Thyroid gland (tissue), 4 donors: ENCODE data around the gene TLCD5. TPM values are rescaled to one million over a fixed set of nuclear protein-coding genes. Genes with fewer than 3 reads are reported as not detected.

ENCODE experiments used
- DNase-seq, 2 donors: peaks; one replicate each; pipeline ENCODE4 v3.0.0-alpha.2; 2019
- H3K27ac ChIP-seq, 3 donors: fragments of 200-600 bp; sonication (generic); 1 replicate in 2 of 3; 2 replicates in 1 of 3; pipeline ENCODE4 v1.5.1; 2016 to 2019; ENCODE audit warnings: mild to moderate bottlenecking in 1 of 3, moderate library complexity in 1 of 3
- H3K27me3 ChIP-seq: fragments of 200-600 bp; sonication (generic); one replicate; pipeline ENCODE4 v1.5.1; 2019
- H3K36me3 ChIP-seq, 2 donors: fragments of 200-600 bp; sonication (generic); one replicate each; pipeline ENCODE4 v1.5.1; 2016 to 2019
- H3K4me1 ChIP-seq, 2 donors: fragments of 200-600 bp; sonication (generic); one replicate each; pipeline ENCODE4 v1.5.1; 2017 to 2019
- H3K4me3 ChIP-seq, 3 donors: fragments of 200-600 bp; sonication (generic); replicated peaks in 1 of 3; 1 replicate in 2 of 3; 2 replicates in 1 of 3; pipeline ENCODE4 v1.5.1; 2016; ENCODE audit warnings: mild to moderate bottlenecking in 1 of 3
- H3K9me3 ChIP-seq: fragments of 200-600 bp; sonication (generic); one replicate; pipeline ENCODE4 v1.5.1; 2017
- CTCF ChIP-seq, 6 experiments: fragments of 200-600 bp in 3 of 6; fragments of 450-650 bp in 3 of 6; sonication (generic) in 3 of 6; IDR thresholded peaks; one replicate each; pipeline ENCODE4 v1.5.1; 2016 to 2019; ENCODE audit warnings: antibody characterized with exemption in 6 of 6, mild to moderate bottlenecking in 2 of 6, inconsistent platforms in 1 of 6, moderate library complexity in 1 of 6
- POLR2A ChIP-seq, 2 donors: fragments of 450-650 bp; IDR thresholded peaks; one replicate each; pipeline ENCODE4 v1.6.1; 2017; ENCODE audit warnings: antibody characterized with exemption in 2 of 2, mild to moderate bottlenecking in 2 of 2, moderate library complexity in 1 of 2
- WGBS, 2 donors: methylation state at CpG; one replicate each; pipeline ENCODE4 v1.1.5; 2017; 5-methylcytosine and 5-hydroxymethylcytosine counted together
- intact Hi-C: fragments of 100-400 bp; cut with DNase I; formaldehyde crosslinking; loops from one replicate; pipeline ENCODE4 v1.15.1; 2023
- small RNA-seq: library from RNA; depleted of rRNA; stranded (forward); fragments of <200 nt; gene quantifications from one replicate; pipeline ENCODE3, GENCODE V24; 2016
- total RNA-seq, 4 donors: library from RNA; depleted of rRNA; stranded (reverse); fragments of >200 nt; gene quantifications; one replicate each; pipeline ENCODE4 v1.2.3, GENCODE V29; 2016

Gene TLCD5
- total RNA-seq, 4 donors from 2014 or later = 12.5 to 14.0 (median 13.4) TPM

- no peak overlapping the region for H3K4me3 ChIP-seq
- DNase-seq = no peak
- H3K27ac ChIP-seq = no peak overlapping the region
- H3K36me3 ChIP-seq = no peaks in the 10 kb centered on the region
- intact Hi-C loops = no loop called here
- H3K9me3 ChIP-seq = no peaks in the 10 kb centered on the region
- no peaks in the 10 kb centered on the region for H3K4me1 ChIP-seq
- H3K27me3 ChIP-seq = no peaks in the 10 kb centered on the region
- TF ChIP-seq CTCF (IDR thresholded peaks at IDR 0.05) (no peak), POLR2A (IDR thresholded peaks at IDR 0.05) (no peak)
Observed at GRCh38 chr11:120372296-120372695, 47.2 kb downstream of the TLCD5 start.

GRCh38 chr11:120375076-120375475, 50.0 kb downstream of the TLCD5 start:
- H3K9me3 ChIP-seq = no peaks in the 10 kb centered on the region
- 71 to 75% methylated on average over 3 of the region's 3 CpGs for WGBS, 2 donors
- intact Hi-C loops = no loop called here

GRCh38 chr11:120376547-120377182, 51.6 kb downstream of the TLCD5 start:
- DNase-seq = no peak
- TF ChIP-seq CTCF (IDR thresholded peaks at IDR 0.05) (no peak), POLR2A (IDR thresholded peaks at IDR 0.05) (no peak)
- WGBS, 2 donors = 86 to 90% methylated on average over 6 of the region's 6 CpGs
- H3K27me3 ChIP-seq = no peaks in the 10 kb centered on the region
- no peaks in the 10 kb centered on the region for H3K36me3 ChIP-seq
- H3K4me1 ChIP-seq = peaks cover 6 to 15% of the 10 kb centered on the region in 2 donors
- no peaks in the 10 kb centered on the region for H3K9me3 ChIP-seq
- intact Hi-C loops = no loop called here
- H3K4me3 ChIP-seq = no peak overlapping the region
- H3K27ac ChIP-seq = no peak overlapping the region

More at GRCh38 chr11:120375076-120375475, 50.0 kb downstream of the TLCD5 start:
- Histone ChIP-seq H3K27ac (no peak overlapping the region), H3K4me3 (no peak overlapping the region), H3K4me1 (peaks cover 5 to 7% of the 10 kb centered on the region in 2 donors), H3K36me3 (no peaks in the 10 kb centered on the region), H3K27me3 (no peaks in the 10 kb centered on the region)
- no peak for DNase-seq
- TF ChIP-seq CTCF (IDR thresholded peaks at IDR 0.05) (no peak), POLR2A (IDR thresholded peaks at IDR 0.05) (no peak)

GRCh38 chr11:120378474-120378873, 53.4 kb downstream of the TLCD5 start:
- H3K27ac ChIP-seq = no peak overlapping the region
- WGBS, 2 donors = 79 to 97% methylated on average over 3 of the region's 3 CpGs
- no peaks in the 10 kb centered on the region for H3K9me3 ChIP-seq
- intact Hi-C loops = no loop called here
- DNase-seq = no peak
- no peak for TF ChIP-seq POLR2A (IDR thresholded peaks at IDR 0.05)
- TF ChIP-seq CTCF (IDR thresholded peaks at IDR 0.05) = no peak
- peaks cover 14 to 17% of the 10 kb centered on the region in 2 donors for H3K4me1 ChIP-seq
- H3K27me3 ChIP-seq = no peaks in the 10 kb centered on the region
- H3K36me3 ChIP-seq = no peaks in the 10 kb centered on the region
- no peak overlapping the region for H3K4me3 ChIP-seq

- TF ChIP-seq CTCF (IDR thresholded peaks at IDR 0.05) = no peak
- TF ChIP-seq POLR2A (IDR thresholded peaks at IDR 0.05) = no peak
- WGBS, 2 donors = 91 to 92% methylated on average over 7 of the region's 7 CpGs
- Histone ChIP-seq H3K27me3 (no peaks in the 10 kb centered on the region), H3K4me1 (peaks cover 25 to 38% of the 10 kb centered on the region in 2 donors), H3K36me3 (no peaks in the 10 kb centered on the region), H3K27ac (no peak overlapping the region), H3K4me3 (no peak overlapping the region), H3K9me3 (no peaks in the 10 kb centered on the region)
- intact Hi-C loops = no loop called here
- no peak for DNase-seq
Observed at GRCh38 chr11:120381401-120381800, 56.3 kb downstream of the TLCD5 start.

Small RNAs within 50 kb of the gene (small RNA-seq; reads per million reads assigned to genes)
- 3,212 reads per million, percentile 99 among the genes with 10 or more reads in this experiment for gene RF00100

Other genes starting within 250 kb of the TLCD5 start
- 1 to 10 TPM in 3 of 4 donors, not detected in 1; 1.4 to 3.7 (median 1.6) TPM for gene TRIM29, start 187.2 kb upstream of the TLCD5 start, total RNA-seq
- gene OAF, start 114.3 kb upstream of the TLCD5 start, total RNA-seq = 10 to 100 TPM; 31.7 to 77.1 (median 36.2) TPM
- gene POU2F3, start 85.2 kb upstream of the TLCD5 start, total RNA-seq = 1 to 10 TPM; 1.2 to 2.3 (median 1.8) TPM
- gene ARHGEF12, start 11.1 kb downstream of the TLCD5 start, total RNA-seq = 100 to 1,000 TPM; 169 to 268 (median 197) TPM
- 1 to 10 TPM in 2 of 4 donors, under 1 TPM in 2; 0.54 to 3.7 (median 0.99) TPM for gene GRIK4, start 186.4 kb downstream of the TLCD5 start, total RNA-seq